SK-N-SH (cell line): ENCODE results near the gene SLC13A3. TPM values are rescaled to one million over a fixed set of nuclear protein-coding genes. Genes with fewer than 3 reads are reported as not detected.

Experiments used
- CTCF ChIA-PET: fragments of 300-600, 350-600 bp; formaldehyde crosslinking; extraction: SDS; loops from one replicate; lab custom pipeline; 2021; lab: Yijun Ruan, JAX
- POLR2A ChIA-PET: fragments of 350-600 bp; sonication (Branson Sonifier 250); formaldehyde crosslinking; extraction: SDS; loops from one replicate; lab custom pipeline; 2020; ENCODE audit warnings: antibody characterized with exemption, inconsistent platforms; lab: Yijun Ruan, JAX
- DNase-seq: peaks from one replicate; pipeline ENCODE4 v3.0.0; 2012
- H2AFZ ChIP-seq: fragments of 200-600 bp; sonication (generic); 2 replicates; pipeline ENCODE4 v1.8.1; 2016; ENCODE audit warnings: antibody characterized with exemption, mild to moderate bottlenecking, low read depth
- H3F3A ChIP-seq: fragments of 200-600 bp; sonication (generic); replicated peaks from 2 replicates; pipeline ENCODE3; 2016; ENCODE audit warnings: antibody characterized with exemption, mild to moderate bottlenecking; ENCODE audit not compliant: insufficient read depth
- H3K27ac ChIP-seq, 2 experiments: fragments of 200-500 bp in 1 of 2; fragments of 200-600 bp in 1 of 2; sonication (Bioruptor generic) in 1 of 2; sonication (generic), shearing (Covaris generic) in 1 of 2; 2 replicates each; pipeline versions ENCODE4 v1.5.1 to v1.6.1; 2014 to 2016; ENCODE audit warnings: low read depth in 2 of 2, inconsistent platforms in 1 of 2, low read length in 1 of 2, mild to moderate bottlenecking in 1 of 2, mixed read lengths in 1 of 2
- H3K27me3 ChIP-seq: fragments of 200-600 bp; sonication (generic), shearing (Covaris generic); 2 replicates; pipeline ENCODE4 v1.6.1; 2016; ENCODE audit warnings: mixed run types; ENCODE audit not compliant: insufficient read depth
- H3K36me3 ChIP-seq, 2 experiments: fragments of 200-500 bp in 1 of 2; fragments of 200-600 bp in 1 of 2; sonication (Bioruptor generic) in 1 of 2; sonication (generic) in 1 of 2; replicated peaks in 1 of 2; 2 replicates each; pipeline versions ENCODE3 to v1.5.1; 2014 to 2016; ENCODE audit warnings: low read length in 1 of 2, mild to moderate bottlenecking in 1 of 2; ENCODE audit not compliant: insufficient read depth in 2 of 2, control insufficient read depth in 1 of 2
- H3K4me1 ChIP-seq, 2 experiments: fragments of 200-500 bp in 1 of 2; fragments of 200-600 bp in 1 of 2; sonication (Bioruptor generic) in 1 of 2; sonication (generic), shearing (Covaris generic) in 1 of 2; 2 replicates each; pipeline versions ENCODE4 v1.5.1 to v1.6.1; 2014 to 2016; ENCODE audit warnings: low read depth in 1 of 2, low read length in 1 of 2, mixed run types in 1 of 2; ENCODE audit not compliant: insufficient read depth in 2 of 2, control insufficient read depth in 1 of 2
- H3K4me2 ChIP-seq: fragments of 200-600 bp; sonication (generic), shearing (Covaris generic); 2 replicates; pipeline ENCODE4 v1.6.1; 2017; ENCODE audit warnings: mixed run types
- H3K4me3 ChIP-seq, 2 experiments: fragments of 200-500 bp in 1 of 2; fragments of 200-600 bp in 1 of 2; sonication (Bioruptor generic) in 1 of 2; sonication (generic), shearing (Covaris generic) in 1 of 2; 2 replicates each; pipeline versions ENCODE4 v1.5.1 to v1.8.1; 2014 to 2016; ENCODE audit warnings: low read depth in 2 of 2, inconsistent platforms in 1 of 2, low read length in 1 of 2, mild to moderate bottlenecking in 1 of 2, mixed read lengths in 1 of 2, moderate library complexity in 1 of 2
- H3K79me2 ChIP-seq: fragments of 200-600 bp; sonication (generic); 2 replicates; pipeline ENCODE4 v1.8.1; 2017; ENCODE audit warnings: mild to moderate bottlenecking; ENCODE audit not compliant: insufficient read depth
- H3K9ac ChIP-seq: fragments of 200-600 bp; sonication (generic); 2 replicates; pipeline ENCODE4 v1.6.1; 2017; ENCODE audit warnings: mixed run types
- H3K9me2 ChIP-seq: fragments of 200-600 bp; sonication (generic); 2 replicates; pipeline ENCODE4 v1.6.1; 2017; ENCODE audit warnings: mixed run types
- H3K9me3 ChIP-seq: fragments of 200-600 bp; sonication (generic); 2 replicates; pipeline ENCODE4 v1.6.1; 2017; ENCODE audit warnings: mixed run types, mild to moderate bottlenecking, moderate library complexity
- H4K20me1 ChIP-seq: fragments of 200-600 bp; sonication (generic); 2 replicates; pipeline ENCODE4 v1.6.1; 2017; ENCODE audit warnings: mild to moderate bottlenecking, mixed run types; ENCODE audit not compliant: insufficient read depth
- CHD2 ChIP-seq: fragments of 150-350 bp; IDR thresholded peaks from 2 replicates; pipeline ENCODE4 v1.6.1; 2018; ENCODE audit warnings: low read length; ENCODE audit not compliant: partially characterized antibody
- EZH2phosphoT487 ChIP-seq: fragments of 200-600 bp; sonication (generic); IDR thresholded peaks from 2 replicates; pipeline ENCODE4 v1.6.1; 2017; ENCODE audit warnings: low read depth, mixed run types, mild to moderate bottlenecking, antibody characterized with exemption, moderate library complexity, borderline replicate concordance
- FOSL2 ChIP-seq: IDR thresholded peaks from 2 replicates; pipeline ENCODE4 v1.4.0; 2012; ENCODE audit warnings: low read depth, mild to moderate bottlenecking, moderate library complexity, borderline replicate concordance
- FOXM1 ChIP-seq: IDR thresholded peaks from 2 replicates; pipeline ENCODE4 v1.4.0; 2012; ENCODE audit warnings: low read depth, mild to moderate bottlenecking
- GATA2 ChIP-seq: sonication (generic); formaldehyde crosslinking; IDR thresholded peaks from 2 replicates; pipeline ENCODE4 v1.5.0; 2020; ENCODE audit warnings: mild to moderate bottlenecking, missing genetic modification reagents
- IRF3 ChIP-seq: fragments of 150-350 bp; IDR thresholded peaks from 2 replicates; pipeline ENCODE4 v1.6.1; 2016; ENCODE audit warnings: mild to moderate bottlenecking, low read depth, low read length
- PBX3 ChIP-seq: IDR thresholded peaks from 2 replicates; pipeline ENCODE4; 2012
- POLR2AphosphoS5 ChIP-seq: IDR thresholded peaks from 2 replicates; pipeline ENCODE4 v1.6.1; 2012; ENCODE audit warnings: low read depth, low read length
- REST ChIP-seq: IDR thresholded peaks from 2 replicates; pipeline ENCODE4 v1.6.1; 2012; ENCODE audit warnings: mild to moderate bottlenecking, low read depth, low read length, moderate library complexity
- SIN3A ChIP-seq: IDR thresholded peaks from 2 replicates; pipeline ENCODE4 v1.6.1; 2012; ENCODE audit warnings: low read depth, mild to moderate bottlenecking, low read length, moderate library complexity, borderline replicate concordance
- SMC3 ChIP-seq: IDR thresholded peaks from 2 replicates; pipeline ENCODE4 v1.6.1; 2012; ENCODE audit warnings: low read depth, low read length, improper control_type of control experiment
- TCF12 ChIP-seq: IDR thresholded peaks from 2 replicates; pipeline ENCODE4 v1.4.0; 2012
- TEAD4 ChIP-seq: IDR thresholded peaks from 2 replicates; pipeline ENCODE4 v1.4.0; 2012; ENCODE audit warnings: mild to moderate bottlenecking, borderline replicate concordance; ENCODE audit not compliant: insufficient read depth
- YY1 ChIP-seq: IDR thresholded peaks from 2 replicates; pipeline ENCODE4 v1.4.0; 2012; ENCODE audit warnings: low read depth, mild to moderate bottlenecking
- WGBS: methylation state at CpG from one replicate; pipeline ENCODE4 v1.1.6; 2017; ENCODE audit warnings: low lambda C conversion rate; 5-methylcytosine and 5-hydroxymethylcytosine counted together
- polyA plus RNA-seq, 3 experiments: library from polyadenylated mRNA; depleted of rRNA; stranded (reverse); fragments of >200 nt; gene quantifications; 2 replicates each; pipeline ENCODE4 v1.2.3, GENCODE V29; 2012

Gene SLC13A3
- polyA plus RNA-seq, 1 of the 3 experiments (the other 2 are of a cell fraction), result 0.10 TPM

GRCh38 chr20:46607191-46607848 lies 43.9 kb downstream of the SLC13A3 start:
- CTCF ChIA-PET, result interaction anchor here (0.6 to 1.1 kb wide), 5 partner anchors 33 to 89 kb away, joined by 3 to 5 read pairs (median 3); no protein-coding TSS in a partner anchor
- no peak overlapping the region for H2AFZ ChIP-seq
- H3F3A ChIP-seq, result no peaks in the 10 kb centered on the region
- no peaks in the 10 kb centered on the region for H3K79me2 ChIP-seq
- TF ChIP-seq SIN3A (no peak), CHD2 (no peak), EZH2phosphoT487 (no peak)
- H3K27ac ChIP-seq, result no peak overlapping the region
- H3K9me3 ChIP-seq, result no peaks in the 10 kb centered on the region
- 37% methylated on average over 4 of the region's 4 CpGs for WGBS
- H3K27me3 ChIP-seq, result no peaks in the 10 kb centered on the region
- H3K4me1 ChIP-seq, result no peaks in the 10 kb centered on the region
- POLR2A ChIA-PET, result no interaction called here
- no peaks in the 10 kb centered on the region for H3K9me2 ChIP-seq
- no peak overlapping the region for H3K9ac ChIP-seq
- H3K36me3 ChIP-seq, result no peaks in the 10 kb centered on the region
- no peaks in the 10 kb centered on the region for H4K20me1 ChIP-seq
- no peak for DNase-seq
- no peak overlapping the region for H3K4me2 ChIP-seq
- H3K4me3 ChIP-seq, result no peak overlapping the region

GRCh38 chr20:46606817-46607190 lies 44.5 kb downstream of the SLC13A3 start:
- no peak overlapping the region for H3K27ac ChIP-seq
- DNase-seq, result no peak
- no peaks in the 10 kb centered on the region for H3F3A ChIP-seq
- no peaks in the 10 kb centered on the region for H3K4me1 ChIP-seq
- POLR2A ChIA-PET, result no interaction called here
- CTCF ChIA-PET, result interaction anchor here (0.6 to 1.1 kb wide), 5 partner anchors 32 to 90 kb away, joined by 3 to 5 read pairs (median 3); no protein-coding TSS in a partner anchor
- no peak overlapping the region for H3K4me2 ChIP-seq
- no peaks in the 10 kb centered on the region for H3K79me2 ChIP-seq
- H4K20me1 ChIP-seq, result no peaks in the 10 kb centered on the region
- H3K27me3 ChIP-seq, result no peaks in the 10 kb centered on the region
- no peak overlapping the region for H2AFZ ChIP-seq
- no peaks in the 10 kb centered on the region for H3K9me2 ChIP-seq
- no peaks in the 10 kb centered on the region for H3K9me3 ChIP-seq
- no peak overlapping the region for H3K4me3 ChIP-seq
- TF ChIP-seq POLR2AphosphoS5, result no peak
- no peak for TF ChIP-seq GATA2
- no peak for TF ChIP-seq FOXM1
- no peak overlapping the region for H3K9ac ChIP-seq
- H3K36me3 ChIP-seq, result no peaks in the 10 kb centered on the region
- 56% methylated on average over 3 of the region's 4 CpGs for WGBS

- ChIA-PET CTCF (interaction anchor here (0.9 to 1.1 kb wide), 3 partner anchors 32 to 75 kb away, joined by 3 to 5 read pairs (median 3); no protein-coding TSS in a partner anchor), POLR2A (no interaction called here)
- Histone ChIP-seq H3K9ac (no peak overlapping the region), H3K9me3 (no peaks in the 10 kb centered on the region), H3K27ac (no peak overlapping the region), H3K36me3 (no peaks in the 10 kb centered on the region), H3K79me2 (no peaks in the 10 kb centered on the region), H3K4me1 (no peaks in the 10 kb centered on the region), H3K4me2 (no peak overlapping the region), H4K20me1 (no peaks in the 10 kb centered on the region), H3K9me2 (no peaks in the 10 kb centered on the region), H3K27me3 (no peaks in the 10 kb centered on the region), H3K4me3 (no peak overlapping the region), H3F3A (no peaks in the 10 kb centered on the region), H2AFZ (no peak overlapping the region)
- 42% methylated on average over 9 of the region's 9 CpGs for WGBS
- no peak for DNase-seq
- TF ChIP-seq SMC3, result no peak
- no peak for TF ChIP-seq PBX3
- no peak for TF ChIP-seq TEAD4
- TF ChIP-seq YY1, result no peak
- TF ChIP-seq FOSL2, result no peak
- no peak for TF ChIP-seq CHD2
- no peak for TF ChIP-seq IRF3
- no peak for TF ChIP-seq REST
- TF ChIP-seq TCF12, result no peak
Observed at GRCh38 chr20:46605978-46606816, 45.1 kb downstream of the SLC13A3 start.
